Dermis blood vessel endothelial cell (primary cell): ENCODE results near the gene PRRC2B. TPM values are rescaled to one million over a fixed set of nuclear protein-coding genes. Genes with fewer than 3 reads are reported as not detected.
A peak's percentile ranks its signal among the peaks of the same experiment; 100 is the strongest.

Source experiments
- DNase-seq: peaks from one replicate; pipeline ENCODE4 v3.0.0; 2010
- total RNA-seq: library from RNA; depleted of rRNA; stranded (reverse); fragments of >200 nt; gene quantifications from 2 replicates; pipeline ENCODE4 v1.2.3, GENCODE V29; 2014

The PRRC2B gene
- total RNA-seq, 1 donor from 2014 or later = 63.8 TPM

GRCh38 chr9:131410044-131410491 lies 16.2 kb downstream of the PRRC2B start:
- DNase-seq = no peak

DNA sequence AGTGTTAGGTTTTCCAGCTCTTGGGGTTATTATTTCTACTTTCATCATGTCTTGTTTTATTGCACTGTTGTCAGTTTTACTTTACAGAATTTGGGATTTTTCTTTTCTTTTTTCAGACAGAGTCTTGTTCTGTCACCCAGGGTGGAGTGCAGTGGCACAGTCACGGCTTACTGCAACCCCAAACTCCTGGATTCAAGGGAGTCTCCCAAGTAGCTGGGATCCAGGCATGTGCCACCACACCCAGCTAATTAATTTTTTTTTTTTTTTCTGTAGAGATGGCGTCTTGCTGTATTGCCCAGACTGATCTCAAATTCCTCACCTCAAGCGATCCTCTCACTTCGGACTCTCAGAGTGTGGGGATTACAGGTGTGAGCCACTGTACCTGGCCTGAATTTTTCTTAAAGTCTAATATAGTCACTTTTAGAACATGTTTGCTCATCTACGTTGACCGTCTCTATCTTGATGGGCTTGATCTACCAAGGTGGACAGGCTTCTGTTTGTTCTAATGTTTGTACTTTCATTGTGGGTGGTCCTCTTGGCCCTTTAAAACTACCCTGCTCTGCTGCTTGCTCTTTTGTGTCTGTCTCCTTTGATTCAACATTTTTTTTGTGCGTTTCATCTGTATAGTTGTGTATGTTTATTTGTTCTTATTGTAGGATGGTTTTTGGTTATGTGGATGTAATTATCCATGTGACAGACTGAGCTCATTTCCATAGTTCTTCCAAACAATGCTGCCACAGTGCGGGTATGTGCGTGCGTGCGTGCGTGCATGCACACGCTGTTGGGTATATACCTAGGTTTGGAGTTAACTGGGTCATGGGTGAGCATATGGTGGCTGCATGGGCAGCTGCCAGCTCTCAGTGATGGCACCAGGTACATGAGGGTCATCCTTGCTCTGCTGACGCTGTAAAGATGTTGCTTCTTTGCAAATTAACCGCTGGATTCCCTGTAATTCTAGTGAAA lies 18.1 kb downstream of the PRRC2B start:
- no peak for DNase-seq

DNA sequence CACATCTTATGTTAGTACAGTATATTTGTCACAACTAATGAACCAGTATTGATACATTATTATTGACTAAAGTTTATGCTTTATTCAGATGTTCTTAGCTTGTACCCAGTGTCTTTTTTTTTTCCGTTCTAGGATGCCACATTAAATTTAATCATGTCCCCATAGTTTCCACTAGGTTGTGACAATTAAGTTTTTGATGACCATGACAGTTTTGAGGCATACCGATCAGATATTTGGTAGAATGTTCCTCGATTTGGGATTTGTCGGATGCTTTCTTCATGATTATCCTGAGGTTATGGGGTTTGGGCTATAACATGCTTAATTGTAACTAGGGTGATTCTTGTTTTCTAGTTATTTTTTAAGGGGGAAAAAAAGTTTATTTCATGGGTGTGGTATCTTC lies 22.6 kb downstream of the PRRC2B start:
- DNase-seq = no peak

DNA sequence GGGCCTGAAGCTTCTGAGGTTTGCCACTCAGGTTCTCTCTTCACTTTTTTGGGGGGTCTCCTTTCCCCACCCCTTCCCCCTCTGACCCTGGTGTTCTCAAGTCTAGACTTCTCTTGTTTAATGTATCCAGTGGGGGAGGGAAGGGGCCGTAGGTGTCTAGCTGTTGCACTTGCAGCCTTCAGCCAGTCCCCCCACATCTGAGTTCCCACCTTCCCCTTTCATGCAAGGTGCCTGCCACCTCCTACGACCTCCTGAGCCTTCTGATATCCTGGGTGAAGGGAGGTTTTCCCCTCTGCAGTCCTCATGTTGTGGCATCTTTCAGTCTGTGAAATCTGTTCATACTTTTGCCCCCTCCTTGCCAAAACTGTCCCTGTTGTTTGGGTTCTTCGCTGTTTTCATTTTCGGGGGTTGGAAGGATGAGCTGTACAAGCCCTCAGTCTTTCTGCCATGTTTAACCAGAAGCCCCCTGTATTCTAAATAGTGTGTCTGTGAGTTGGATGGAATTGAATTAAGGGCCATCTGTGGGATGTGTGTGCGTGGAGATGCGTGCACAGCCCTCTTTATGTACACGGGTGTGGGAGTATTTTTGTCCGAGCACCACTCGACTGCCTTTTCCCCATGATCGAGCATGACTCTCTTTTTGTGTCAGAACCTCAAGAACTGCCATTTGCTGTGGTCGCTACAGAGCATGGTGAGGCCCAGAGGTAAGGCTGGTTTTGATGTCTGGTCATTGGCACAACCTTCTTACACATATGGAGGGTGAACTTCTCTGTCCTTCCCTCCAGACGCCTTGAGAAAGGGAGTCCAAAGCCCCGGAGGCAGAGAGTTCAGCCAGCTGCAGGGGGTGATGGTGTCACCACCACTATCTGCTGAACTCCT lies 23.6 kb downstream of the PRRC2B start:
- DNase-seq = no peak

- peak; percentile 81 for DNase-seq
Observed at GRCh38 chr9:131418143-131419025, 24.5 kb downstream of the PRRC2B start.

- no peak for DNase-seq
Observed at GRCh38 chr9:131419026-131419614, 25.2 kb downstream of the PRRC2B start.

GRCh38 chr9:131419716-131420115 lies 25.8 kb downstream of the PRRC2B start:
- DNase-seq = no peak

- no peak for DNase-seq
Observed at GRCh38 chr9:131420980-131421624, 27.2 kb downstream of the PRRC2B start.

GRCh38 chr9:131421691-131422090 lies 27.8 kb downstream of the PRRC2B start:
- DNase-seq = no peak

DNA sequence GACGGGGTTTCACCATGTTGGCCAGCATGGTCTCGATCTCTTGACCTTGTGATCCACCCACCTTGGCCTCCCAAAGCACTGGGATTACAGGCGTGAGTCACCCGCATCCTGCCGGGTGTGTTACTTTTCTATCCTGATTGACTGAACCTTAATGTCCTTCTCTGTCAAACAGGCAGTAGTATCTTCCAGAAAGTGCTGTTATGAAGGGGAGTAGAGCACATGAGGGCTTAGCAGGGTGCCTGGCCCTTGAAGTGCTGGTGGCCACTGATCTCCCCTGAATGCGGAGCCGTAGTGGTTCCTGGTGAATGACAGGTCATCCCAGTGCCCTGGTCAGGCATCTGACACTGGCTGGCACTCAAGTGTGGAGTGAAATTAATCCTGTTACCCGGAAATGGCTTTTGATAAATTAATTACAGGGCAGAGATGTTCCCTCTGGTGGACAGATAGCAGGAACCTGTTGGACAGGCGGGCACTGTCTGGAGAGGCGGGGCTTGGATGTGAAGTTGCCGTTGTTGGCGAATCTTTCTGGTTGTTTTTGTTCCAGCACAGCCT lies 28.4 kb downstream of the PRRC2B start:
- peak; percentile 47 for DNase-seq

DNA sequence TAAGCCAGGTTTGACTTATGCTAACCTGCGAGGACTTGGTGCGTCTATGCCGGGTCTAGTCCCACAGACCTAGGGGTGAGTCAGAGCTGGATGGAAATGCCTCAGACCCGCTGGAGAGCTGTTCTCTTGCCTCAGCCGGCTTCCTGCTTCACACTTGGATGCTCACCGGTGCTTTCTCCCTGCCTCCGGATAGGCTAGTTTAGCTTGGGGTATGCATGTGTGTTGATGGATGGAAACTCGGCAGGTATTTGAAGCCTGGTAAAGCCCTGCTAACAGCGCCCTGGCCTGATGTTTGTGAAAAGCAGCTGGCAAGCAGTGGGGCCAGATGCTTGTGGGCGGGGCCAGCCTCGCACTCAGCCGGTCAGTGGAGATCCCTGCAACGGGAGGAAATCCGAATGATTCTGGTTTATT lies 29.3 kb downstream of the PRRC2B start:
- peak; percentile 95 for DNase-seq

GRCh38 chr9:131426545-131426944 lies 32.7 kb downstream of the PRRC2B start:
- no peak for DNase-seq

DNA sequence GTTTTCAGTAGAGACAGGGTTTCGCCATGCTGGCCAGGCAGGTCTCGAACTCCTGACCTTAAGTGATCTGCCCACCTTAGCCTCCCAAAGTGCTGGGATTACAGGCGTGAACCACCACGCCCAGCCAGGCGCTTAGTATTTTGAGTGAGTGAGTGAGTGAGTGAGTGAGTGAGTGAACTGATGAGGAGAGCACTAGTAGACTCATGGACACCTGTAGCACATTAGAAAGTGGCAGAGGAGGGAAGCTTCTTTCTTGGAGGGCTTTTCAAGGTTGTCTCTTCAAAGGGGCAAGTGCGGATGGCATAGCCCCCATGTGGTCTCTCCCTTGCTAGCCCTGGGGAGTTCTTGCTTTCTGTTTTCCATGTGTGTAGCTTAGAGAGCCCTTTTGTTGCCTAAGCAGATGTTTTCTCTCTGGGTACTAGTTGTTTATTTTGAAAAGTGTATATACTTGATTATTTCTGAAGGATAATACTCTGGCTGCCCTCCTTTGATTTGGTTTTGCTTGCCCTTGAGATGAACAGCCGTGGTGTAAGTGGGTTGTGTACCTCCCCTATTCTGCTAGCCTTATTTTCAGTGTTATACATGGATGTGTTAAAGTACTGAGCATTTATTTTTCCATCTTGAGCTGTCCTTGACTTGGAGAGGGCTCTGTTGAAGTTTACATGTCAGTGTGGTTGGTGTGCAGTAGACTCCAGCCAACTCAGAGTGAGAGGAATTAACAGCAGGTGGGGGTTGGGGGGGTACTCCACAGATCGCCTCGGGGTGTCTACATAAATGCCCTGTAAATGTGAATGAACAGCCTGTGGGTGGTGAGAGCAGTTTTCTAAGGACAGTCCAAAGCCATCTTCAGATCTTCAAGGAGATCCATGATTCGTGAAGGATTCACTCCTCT lies 35.5 kb downstream of the PRRC2B start:
- DNase-seq = no peak

GRCh38 chr9:131432050-131432449 lies 38.2 kb downstream of the PRRC2B start:
- no peak for DNase-seq

GRCh38 chr9:131432597-131433301 lies 38.9 kb downstream of the PRRC2B start:
- DNase-seq = peak; percentile 71

DNA sequence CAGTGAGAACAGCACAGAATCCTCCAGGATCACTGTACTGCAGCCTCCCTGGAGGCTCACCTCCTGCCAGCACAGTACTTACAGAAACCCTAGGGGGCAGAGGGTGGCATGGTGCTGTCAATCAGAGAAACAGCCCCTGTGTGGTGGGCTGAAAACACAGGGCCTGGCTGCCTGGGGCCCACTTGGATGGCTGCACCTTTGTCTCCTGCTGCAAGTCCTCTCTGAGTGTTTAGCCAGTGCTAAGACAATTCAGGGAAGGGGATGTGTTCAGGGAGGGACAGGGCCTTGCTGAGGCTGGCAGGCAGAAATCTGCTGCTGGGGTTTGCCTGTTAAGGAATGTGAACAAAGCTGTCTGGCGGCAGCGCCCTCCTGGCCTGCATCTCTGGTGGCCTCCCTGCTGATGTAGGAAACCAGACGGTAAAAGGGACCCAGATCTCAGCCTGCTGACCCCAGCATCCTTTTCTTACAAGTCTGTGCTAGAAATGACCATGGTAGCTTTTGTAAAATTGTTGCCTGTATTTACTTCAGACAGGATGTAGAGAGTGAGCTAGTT lies 39.5 kb downstream of the PRRC2B start:
- no peak for DNase-seq

DNA sequence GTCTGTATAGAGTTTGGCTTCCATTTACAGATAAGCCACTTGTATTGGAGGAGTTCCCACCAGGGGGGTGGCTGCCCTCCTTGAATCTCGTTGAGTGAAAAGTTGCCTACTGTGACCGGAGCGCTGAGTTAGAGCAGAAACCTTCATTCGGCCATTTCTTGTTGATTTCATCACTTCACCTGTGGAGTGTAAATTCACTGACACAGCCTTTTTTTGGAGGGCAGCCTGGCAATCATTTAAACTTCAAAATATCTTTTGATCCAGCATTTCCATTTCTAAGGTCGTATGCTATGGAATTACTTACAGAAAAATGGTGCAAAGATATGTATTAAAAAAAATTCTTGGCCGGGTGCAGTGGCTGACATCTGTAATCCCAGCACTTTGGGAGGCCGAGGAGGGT lies 40.8 kb downstream of the PRRC2B start:
- no peak for DNase-seq

GRCh38 chr9:131436376-131436775 lies 42.5 kb downstream of the PRRC2B start:
- DNase-seq = peak; percentile 72

DNA sequence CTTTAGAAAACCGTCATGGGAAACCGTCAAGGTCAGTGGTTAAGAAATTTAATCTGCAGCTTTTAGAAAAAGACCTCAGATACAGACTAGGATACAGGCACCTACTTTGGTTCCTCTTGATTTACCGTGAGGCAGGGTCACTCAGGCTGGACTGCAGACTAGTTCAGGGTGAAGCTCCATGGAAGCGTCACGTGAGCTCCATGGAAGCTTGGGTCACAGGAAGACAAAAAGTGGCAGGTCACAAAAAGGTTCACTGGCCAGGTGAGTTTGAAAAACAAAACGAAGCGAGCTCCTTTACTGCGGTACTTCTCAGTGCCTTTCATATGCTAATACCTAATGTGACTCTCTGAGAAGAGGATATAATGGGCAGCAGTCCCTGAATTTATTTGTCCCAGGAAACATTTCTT lies 43.0 kb downstream of the PRRC2B start:
- DNase-seq = no peak
